AG20443 (cell line): ENCODE data around the gene IGF1R.
A peak's percentile ranks its signal among the peaks of the same experiment; 100 is the strongest.
"Not testable (repeated sequence)": the region's sequence is repeated elsewhere in the genome, so short reads cannot be mapped to it uniquely, and the experiment has no call there.

ENCODE experiments used
- DNase-seq: peaks from one replicate; pipeline ENCODE4 v3.0.0; 2012; ENCODE audit warnings: low spot score, mixed read lengths

IGF1R gene

DNA sequence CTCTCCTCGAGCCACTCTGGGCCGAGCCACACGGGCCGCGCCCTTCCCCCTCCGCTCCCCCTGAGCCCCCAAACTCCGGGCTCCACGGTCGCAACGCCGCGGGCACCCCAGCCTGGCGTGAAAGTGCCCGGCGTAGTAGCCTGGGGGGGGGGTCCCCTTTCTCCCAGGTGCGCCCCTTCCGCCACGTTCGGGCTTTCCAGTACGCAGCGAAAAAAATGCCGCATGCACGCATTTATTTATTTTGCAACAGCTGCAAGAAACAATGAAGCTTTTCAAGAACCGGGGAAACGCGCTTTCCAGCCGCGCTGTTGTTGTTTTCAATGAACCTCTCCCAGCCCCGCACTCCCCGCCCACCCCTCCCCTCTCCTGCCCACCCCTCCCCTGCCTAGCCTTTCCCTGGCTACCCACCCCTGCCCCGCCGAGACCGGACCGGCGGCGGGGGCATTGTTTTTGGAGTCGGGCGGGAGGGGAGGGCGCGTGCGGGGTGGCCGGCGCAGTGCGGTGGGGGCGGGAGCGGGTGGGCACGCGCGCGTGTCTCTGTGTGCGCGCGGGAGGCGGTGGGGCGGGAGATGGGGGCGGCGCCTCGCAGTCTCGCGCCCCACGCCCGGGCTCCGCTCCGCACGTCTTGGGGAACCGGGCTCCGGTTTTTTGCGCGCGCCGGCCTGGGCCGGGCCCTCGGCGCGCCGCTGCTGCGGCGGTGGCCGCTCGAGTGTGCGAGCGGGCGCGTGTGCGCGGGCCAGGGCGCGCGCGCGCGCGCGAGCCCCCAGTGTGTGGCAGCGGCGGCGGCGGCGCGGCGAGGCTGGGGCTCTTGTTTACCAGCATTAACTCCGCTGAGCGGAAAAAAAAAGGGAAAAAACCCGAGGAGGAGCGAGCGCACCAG is at the start of gene IGF1R:
IGF1R (plus strand) TSS at position 766 of the 880 bp plus-strand sequence. CDS start 1,043 bp downstream, outside the sequence.
- DNase-seq, result peak; percentile 96

- DNase-seq, result peak; percentile 58
Observed at GRCh38 chr15:98599909-98600691, 48.2 kb upstream of the IGF1R start.

DNA sequence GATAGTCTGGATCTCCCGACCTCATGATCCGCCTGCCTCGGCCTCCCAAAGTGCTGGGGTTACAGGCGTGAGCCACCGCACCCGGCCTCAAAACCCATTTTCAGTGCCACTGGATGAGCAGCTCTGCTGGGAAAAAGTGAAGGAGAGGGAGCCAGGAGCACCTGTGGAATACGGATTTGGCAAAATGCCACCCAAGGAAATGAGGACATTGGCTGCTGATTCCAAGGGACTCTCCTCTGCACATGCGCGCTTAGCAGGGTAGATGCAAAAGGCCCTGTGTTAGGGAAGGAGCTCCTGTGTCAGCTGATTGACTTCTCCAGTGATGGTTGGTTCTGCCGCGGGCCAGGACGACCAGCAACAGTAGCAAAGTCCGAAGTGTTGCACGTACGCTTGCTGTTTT is 43.4 kb upstream of the IGF1R start:
- no peak for DNase-seq

- peak; percentile 53 for DNase-seq
Observed at GRCh38 chr15:98609144-98609852, 39.0 kb upstream of the IGF1R start.

DNA sequence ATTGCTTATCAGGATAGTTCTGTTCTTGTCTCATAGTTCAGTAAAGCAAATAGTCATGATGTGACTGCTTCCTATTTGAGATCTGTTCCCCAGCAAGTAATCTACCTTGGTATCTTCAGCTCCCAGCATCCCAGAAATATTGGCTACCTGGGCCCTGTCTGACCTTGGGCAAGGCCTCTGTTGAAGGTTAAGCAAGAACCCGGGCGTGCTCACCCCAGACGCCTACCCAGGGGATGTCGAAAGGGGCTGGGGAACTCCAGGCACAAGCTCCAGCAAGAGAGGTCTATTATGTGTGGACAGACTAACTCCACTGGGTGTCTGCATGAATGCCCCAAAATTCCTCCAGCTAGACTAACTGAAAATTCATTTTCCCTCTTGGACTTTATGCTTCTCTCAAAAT is 37.3 kb upstream of the IGF1R start:
- DNase-seq, result no peak

- DNase-seq, result no peak
Observed at GRCh38 chr15:98611808-98612207, 36.5 kb upstream of the IGF1R start.

- DNase-seq, result no peak
Observed at GRCh38 chr15:98612490-98613110, 35.7 kb upstream of the IGF1R start.

- DNase-seq, result no peak
Observed at GRCh38 chr15:98614681-98615080, 33.7 kb upstream of the IGF1R start.

DNA sequence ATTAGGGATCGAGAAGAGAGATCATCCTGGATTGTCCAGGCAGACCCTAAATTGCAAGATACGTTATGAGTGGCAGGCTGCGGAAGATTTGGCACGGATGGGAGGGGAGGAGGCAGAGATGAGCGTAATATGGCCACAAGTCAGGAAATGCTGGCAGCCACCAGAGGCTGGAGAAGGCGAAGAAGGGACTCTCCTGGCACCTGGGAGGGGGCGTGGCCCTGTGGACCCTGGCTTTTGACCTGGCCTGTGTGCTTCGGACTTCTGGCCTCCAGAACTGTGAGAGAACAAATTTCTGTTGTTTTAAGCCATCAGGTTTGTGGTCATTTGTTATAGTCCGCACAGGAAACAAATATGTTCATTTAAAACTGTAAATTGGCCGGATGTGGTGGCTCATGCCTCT is 31.9 kb upstream of the IGF1R start:
- no peak for DNase-seq

DNA sequence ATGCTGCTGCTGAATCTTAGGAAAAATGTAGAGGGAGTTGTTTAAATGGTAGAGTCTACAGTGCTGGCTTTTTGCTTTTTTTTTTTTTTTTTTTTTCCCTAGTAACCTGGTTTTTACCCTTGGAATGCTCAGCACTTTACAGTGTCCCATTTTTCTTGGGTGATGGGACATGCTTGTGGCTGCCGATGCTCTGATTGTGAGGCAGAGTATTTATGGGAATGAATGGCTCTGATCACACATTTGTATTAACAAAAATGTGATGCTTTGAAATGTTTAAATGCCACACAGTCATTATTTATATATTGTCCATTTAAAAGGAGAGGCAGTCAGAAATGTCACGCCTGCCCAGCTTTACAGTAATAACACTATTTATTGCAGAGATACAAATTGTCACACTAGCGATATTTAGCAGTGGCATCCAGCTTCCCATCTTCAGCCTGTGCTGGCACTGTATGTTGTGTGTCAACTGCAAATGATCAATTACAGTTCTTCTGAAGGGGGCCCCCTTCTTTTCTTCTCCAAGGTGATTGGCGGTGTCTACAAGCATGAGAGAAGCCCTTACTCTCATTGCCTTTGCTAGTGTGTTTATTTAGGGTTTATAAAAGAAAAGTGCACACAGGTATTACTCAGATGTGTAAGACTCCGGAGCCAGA is 30.9 kb upstream of the IGF1R start:
- DNase-seq, result no peak

GRCh38 chr15:98618576-98618975 is 29.8 kb upstream of the IGF1R start:
- DNase-seq, result not testable (repeated sequence)

DNA sequence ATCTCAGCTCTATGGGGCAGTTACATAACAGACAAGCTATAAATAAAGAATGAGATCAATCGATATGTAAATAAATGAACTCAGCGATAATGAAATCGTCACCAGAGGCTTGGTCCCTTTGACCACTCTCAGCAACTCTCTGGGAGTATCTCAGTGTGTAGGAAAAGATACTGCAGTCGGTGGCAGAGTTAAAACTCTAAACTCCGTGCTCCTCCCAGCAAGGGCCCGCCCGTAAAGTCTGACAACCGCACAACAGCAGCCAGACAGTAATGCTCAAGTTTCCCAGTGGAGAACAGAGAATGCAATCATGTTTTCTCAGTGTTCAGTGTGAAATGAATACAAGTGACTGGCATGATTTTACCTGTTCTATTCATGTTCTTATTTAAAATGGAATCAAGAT is 28.3 kb upstream of the IGF1R start:
- DNase-seq, result no peak

DNA sequence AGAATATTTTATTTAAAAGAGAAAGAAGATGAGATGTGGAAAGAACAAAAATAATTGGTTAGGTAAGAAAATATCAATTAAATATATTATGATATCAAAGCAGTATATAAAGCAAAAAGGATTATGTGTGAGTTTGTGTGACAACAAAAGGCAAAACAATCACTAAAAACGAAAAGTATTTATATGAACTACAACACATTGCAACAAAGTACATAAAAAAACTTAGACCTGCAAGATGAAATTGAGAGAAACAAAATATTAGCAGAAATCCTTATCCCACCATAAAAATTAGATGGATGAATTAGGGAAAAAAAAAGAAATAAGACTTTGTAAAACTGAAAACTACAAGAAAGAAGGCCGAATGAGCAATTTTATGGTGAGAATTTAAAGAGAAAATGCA is 27.3 kb upstream of the IGF1R start:
- no peak for DNase-seq

GRCh38 chr15:98625614-98626013 is 22.7 kb upstream of the IGF1R start:
- DNase-seq, result no peak

GRCh38 chr15:98626153-98626552 is 22.2 kb upstream of the IGF1R start:
- no peak for DNase-seq

DNA sequence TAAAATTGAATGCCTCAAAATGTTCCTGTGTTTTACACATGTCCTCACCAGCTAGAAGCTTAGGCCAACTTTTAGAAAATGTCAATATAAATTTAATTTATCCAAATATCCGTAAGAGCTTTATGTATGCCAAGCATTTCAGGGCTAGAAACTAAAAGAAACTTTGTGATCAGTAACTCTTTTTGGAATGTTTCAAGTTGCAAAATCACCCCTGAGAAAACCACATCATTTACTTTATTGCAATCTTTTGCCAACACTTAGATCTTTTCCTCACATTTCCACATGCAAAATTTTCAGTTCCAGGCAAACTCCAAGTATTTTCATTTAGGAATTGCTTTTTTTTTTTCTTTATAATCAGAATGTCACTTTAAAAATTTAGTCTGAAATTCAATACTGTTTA is 20.1 kb upstream of the IGF1R start:
- DNase-seq, result no peak

GRCh38 chr15:98635848-98636247 is 12.5 kb upstream of the IGF1R start:
- DNase-seq, result no peak

GRCh38 chr15:98643115-98643514 is 5.2 kb upstream of the IGF1R start:
- no peak for DNase-seq

- no peak for DNase-seq
Observed at GRCh38 chr15:98646546-98647025, 1.8 kb upstream of the IGF1R start.

GRCh38 chr15:98647026-98647773 is 1.1 kb upstream of the IGF1R start:
- peak; percentile 80 for DNase-seq
